ENCODE data around the gene SMARCE1. TPM values are rescaled to one million over a fixed set of nuclear protein-coding genes. Genes with fewer than 3 reads are reported as not detected.
A peak's percentile ranks its signal among the peaks of the same experiment; 100 is the strongest.

Gene SMARCE1
- total and polyA plus RNA-seq, 8 donors, result 27.5 to 125 (median 86.3) TPM

GRCh38 chr17:40615068-40615840 lies 32.4 kb downstream of the SMARCE1 start:
- Histone ChIP-seq H3K36me3 (no peaks in the 10 kb centered on the region), H3K27me3 (peaks cover 0 to 54% (median 6%) of the 10 kb centered on the region in 3 donors), H3K4me1 (peaks cover 0 to 17% (median 12%) of the 10 kb centered on the region in 4 donors), H3K9me3 (no peaks in the 10 kb centered on the region), H3K27ac (no peak overlapping the region), H3K4me3 (no peak overlapping the region)
- 51 to 76% (median 57%) methylated on average over 7 of the region's 7 CpGs for WGBS, 5 donors
- TF ChIP-seq EP300 (IDR thresholded peaks at IDR 0.05) (no peak), POLR2AphosphoS5 (IDR thresholded peaks at IDR 0.05) (no peak), CTCF (IDR thresholded peaks at IDR 0.05) (peak in 4 of 7 experiments; percentile 8 to 38 (median 24)), POLR2A (IDR thresholded peaks at IDR 0.05) (no peak)
- peak; percentile 57 to 86 for DNase-seq
- intact Hi-C loops (cut with DNase I; ENCODE audit: low total_unique reads), result loop anchor here (10.0 kb wide), 1 partner anchor 170 kb away; the partner anchor contains the start of gene KRT27

- Histone ChIP-seq H3K27me3 (peaks cover 0 to 48% (median 6%) of the 10 kb centered on the region in 3 donors), H3K4me1 (peaks cover 0 to 10% (median 5%) of the 10 kb centered on the region in 4 donors), H3K27ac (no peak overlapping the region), H3K36me3 (no peaks in the 10 kb centered on the region), H3K4me3 (no peak overlapping the region), H3K9me3 (no peaks in the 10 kb centered on the region)
- TF ChIP-seq EP300 (IDR thresholded peaks at IDR 0.05), result no peak
- TF ChIP-seq CTCF (IDR thresholded peaks at IDR 0.05), result no peak
- TF ChIP-seq POLR2A (IDR thresholded peaks at IDR 0.05), result no peak
- TF ChIP-seq POLR2AphosphoS5 (IDR thresholded peaks at IDR 0.05), result no peak
- intact Hi-C loops (cut with DNase I; ENCODE audit: low total_unique reads), result loop anchor here (10.0 kb wide), 1 partner anchor 170 kb away; the partner anchor contains the start of gene KRT27
- DNase-seq, result no peak
- 79 to 83% (median 83%) methylated on average over 13 of the region's 13 CpGs for WGBS, 5 donors
Measured at GRCh38 chr17:40614431-40615067, 33.1 kb downstream of the SMARCE1 start.

GRCh38 chr17:40613467-40614154 lies 34.0 kb downstream of the SMARCE1 start:
- Histone ChIP-seq H3K36me3 (no peaks in the 10 kb centered on the region), H3K27ac (no peak overlapping the region), H3K27me3 (peaks cover 0 to 39% (median 0%) of the 10 kb centered on the region in 3 donors), H3K4me1 (peaks cover 0 to 9% (median 2%) of the 10 kb centered on the region in 4 donors), H3K4me3 (no peak overlapping the region), H3K9me3 (no peaks in the 10 kb centered on the region)
- no peak for DNase-seq
- no peak for TF ChIP-seq POLR2A (IDR thresholded peaks at IDR 0.05)
- TF ChIP-seq EP300 (IDR thresholded peaks at IDR 0.05), result no peak
- TF ChIP-seq POLR2AphosphoS5 (IDR thresholded peaks at IDR 0.05), result no peak
- TF ChIP-seq CTCF (IDR thresholded peaks at IDR 0.05), result no peak
- intact Hi-C loops (cut with DNase I; ENCODE audit: low total_unique reads), result loop anchor here (10.0 kb wide), 1 partner anchor 171 kb away; the partner anchor contains the start of gene KRT27
- WGBS, 5 donors, result 69 to 89% (median 79%) methylated on average over 5 of the region's 5 CpGs

Measured in stomach (tissue), 9 donors.